GM06990 (cell line): ENCODE results near the gene LRP1B.

Source experiments
- DNase-seq: peaks from one replicate; pipeline ENCODE4 v3.0.0-alpha.2; 2011; ENCODE audit not compliant: insufficient read length; ENCODE audit errors: extremely low read depth
- H3K27me3 ChIP-seq: replicated peaks from 2 replicates; pipeline ENCODE4 v1.6.0; 2011; ENCODE audit warnings: low read length; ENCODE audit not compliant: control insufficient read depth, insufficient read depth
- H3K36me3 ChIP-seq: 2 replicates; pipeline ENCODE4 v1.5.1; 2011; ENCODE audit warnings: low read length; ENCODE audit not compliant: control insufficient read depth, insufficient read depth
- H3K4me3 ChIP-seq: replicated peaks from 2 replicates; pipeline ENCODE4 v1.5.1; 2011; ENCODE audit warnings: low read depth, mild to moderate bottlenecking, control low read depth, low read length
- TF ChIP-seq, protein P1 (sequence below): IDR thresholded peaks from 2 replicates; pipeline ENCODE4 v1.5.1; 2011; ENCODE audit warnings: low read length, control low read depth, mild to moderate bottlenecking, inconsistent platforms; ENCODE audit not compliant: insufficient read depth, poor library complexity, severe bottlenecking

Gene LRP1B

DNA sequence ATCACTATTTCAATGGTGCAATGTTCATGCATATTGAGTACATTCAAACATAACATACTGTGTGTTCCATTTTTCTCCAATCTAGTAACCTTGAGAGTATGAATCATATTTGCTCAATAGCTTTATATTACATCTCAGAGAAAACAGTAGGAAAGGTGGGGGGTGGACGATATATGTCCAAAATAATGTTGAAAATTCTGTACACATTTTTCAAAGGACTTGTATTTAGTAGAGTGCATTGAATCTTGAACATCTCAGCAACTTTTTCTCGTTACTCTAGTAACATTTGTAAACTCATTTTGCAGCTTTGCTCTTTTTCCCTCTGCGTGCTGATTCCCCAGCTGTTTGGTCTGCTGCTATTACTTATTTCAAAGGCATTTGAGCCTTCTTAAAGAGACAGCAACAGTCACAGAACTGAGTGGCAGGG, 1487.0 kb downstream of the LRP1B start:
- no peak overlapping the region for H3K4me3 ChIP-seq
- TF ChIP-seq, protein P1, sequence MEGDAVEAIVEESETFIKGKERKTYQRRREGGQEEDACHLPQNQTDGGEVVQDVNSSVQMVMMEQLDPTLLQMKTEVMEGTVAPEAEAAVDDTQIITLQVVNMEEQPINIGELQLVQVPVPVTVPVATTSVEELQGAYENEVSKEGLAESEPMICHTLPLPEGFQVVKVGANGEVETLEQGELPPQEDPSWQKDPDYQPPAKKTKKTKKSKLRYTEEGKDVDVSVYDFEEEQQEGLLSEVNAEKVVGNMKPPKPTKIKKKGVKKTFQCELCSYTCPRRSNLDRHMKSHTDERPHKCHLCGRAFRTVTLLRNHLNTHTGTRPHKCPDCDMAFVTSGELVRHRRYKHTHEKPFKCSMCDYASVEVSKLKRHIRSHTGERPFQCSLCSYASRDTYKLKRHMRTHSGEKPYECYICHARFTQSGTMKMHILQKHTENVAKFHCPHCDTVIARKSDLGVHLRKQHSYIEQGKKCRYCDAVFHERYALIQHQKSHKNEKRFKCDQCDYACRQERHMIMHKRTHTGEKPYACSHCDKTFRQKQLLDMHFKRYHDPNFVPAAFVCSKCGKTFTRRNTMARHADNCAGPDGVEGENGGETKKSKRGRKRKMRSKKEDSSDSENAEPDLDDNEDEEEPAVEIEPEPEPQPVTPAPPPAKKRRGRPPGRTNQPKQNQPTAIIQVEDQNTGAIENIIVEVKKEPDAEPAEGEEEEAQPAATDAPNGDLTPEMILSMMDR, result no peak
- no peaks in the 10 kb centered on the region for H3K36me3 ChIP-seq
- DNase-seq, result no peak
- no peaks in the 10 kb centered on the region for H3K27me3 ChIP-seq

DNA sequence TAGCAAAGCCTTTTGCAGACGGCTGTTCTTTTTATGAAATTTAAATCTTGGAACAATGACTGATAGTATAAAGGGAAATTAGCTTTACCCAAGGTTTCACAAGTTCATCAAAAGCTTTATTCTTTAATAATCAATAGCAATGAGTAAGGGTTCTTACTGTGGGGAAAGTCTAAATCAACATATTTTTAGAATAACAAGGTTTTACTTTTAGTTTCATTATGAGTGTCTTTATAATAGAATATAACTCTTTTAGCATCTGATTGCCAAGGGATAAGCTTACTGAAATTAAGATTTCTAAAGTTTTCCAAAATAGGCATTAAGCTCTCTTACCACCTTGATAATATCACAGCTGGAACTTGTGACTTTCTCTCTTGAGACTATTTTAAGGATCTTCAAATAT, 1489.7 kb downstream of the LRP1B start:
- TF ChIP-seq, protein P1, result no peak
- no peak overlapping the region for H3K4me3 ChIP-seq
- H3K27me3 ChIP-seq, result no peaks in the 10 kb centered on the region
- no peak for DNase-seq
- H3K36me3 ChIP-seq, result no peaks in the 10 kb centered on the region

DNA sequence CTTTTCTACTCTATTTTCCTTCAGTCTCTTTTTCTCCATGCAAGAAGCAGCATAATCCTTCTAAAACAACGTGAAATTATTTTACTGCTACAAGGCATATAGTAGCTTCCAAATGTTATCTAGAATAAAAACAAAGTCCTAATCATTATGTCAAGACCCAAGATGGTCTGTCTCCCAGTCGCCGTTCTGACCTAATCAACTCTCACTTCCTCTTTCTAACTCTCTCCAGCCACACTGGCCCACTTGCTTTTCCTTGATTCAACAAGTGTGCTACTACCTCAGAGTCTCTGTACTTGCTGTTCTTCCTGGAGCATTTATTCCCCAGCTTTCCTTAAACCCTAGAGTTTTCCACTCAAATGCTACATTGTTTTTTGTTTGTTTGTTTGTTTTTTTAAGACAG, 1491.2 kb downstream of the LRP1B start:
- TF ChIP-seq, protein P1, result no peak
- Histone ChIP-seq H3K27me3 (no peaks in the 10 kb centered on the region), H3K36me3 (no peaks in the 10 kb centered on the region), H3K4me3 (no peak overlapping the region)
- DNase-seq, result no peak

DNA sequence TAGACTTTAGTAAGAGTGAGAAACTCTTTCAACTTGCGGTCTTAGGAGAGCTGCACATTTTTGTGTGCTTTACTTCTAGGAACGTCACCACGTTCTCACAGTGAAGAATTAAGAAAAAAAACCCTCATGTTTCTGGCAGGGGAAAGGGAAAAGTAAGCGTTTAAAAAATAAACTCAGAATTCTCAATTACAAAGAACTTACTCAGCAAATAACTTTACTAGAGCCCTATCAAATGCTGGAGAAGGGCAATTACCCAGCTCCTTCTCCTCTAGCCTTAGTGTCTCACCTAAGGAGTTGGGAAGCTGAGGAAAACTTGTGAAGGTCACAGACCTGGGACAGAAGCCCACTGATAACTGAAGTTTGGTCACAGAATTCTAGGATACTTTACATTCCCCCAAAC, 1500.3 kb downstream of the LRP1B start:
- no peaks in the 10 kb centered on the region for H3K27me3 ChIP-seq
- TF ChIP-seq, protein P1, result no peak
- H3K36me3 ChIP-seq, result no peaks in the 10 kb centered on the region
- H3K4me3 ChIP-seq, result no peak overlapping the region
- DNase-seq, result no peak

DNA sequence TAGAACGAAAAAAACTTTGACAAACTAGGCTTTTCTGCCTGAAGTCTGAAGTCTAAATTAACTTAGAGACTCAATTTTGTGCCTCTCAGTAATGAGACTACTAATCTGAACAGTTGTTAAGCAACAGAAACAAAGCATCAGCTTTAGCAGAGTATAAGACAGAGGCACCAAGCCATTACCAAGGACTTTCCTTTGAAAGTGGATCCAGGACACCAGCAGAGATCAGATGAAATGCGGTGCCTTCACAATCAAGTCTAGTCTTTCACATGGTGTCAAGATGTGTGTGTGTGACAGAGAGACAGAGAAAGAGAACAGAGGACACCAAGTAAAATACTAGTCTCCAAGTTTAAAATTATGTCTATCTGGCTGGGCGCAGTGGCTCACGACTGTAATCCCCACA, 1502.9 kb downstream of the LRP1B start:
- TF ChIP-seq, protein P1, result no peak
- H3K4me3 ChIP-seq, result no peak overlapping the region
- no peaks in the 10 kb centered on the region for H3K36me3 ChIP-seq
- H3K27me3 ChIP-seq, result no peaks in the 10 kb centered on the region
- DNase-seq, result no peak

DNA sequence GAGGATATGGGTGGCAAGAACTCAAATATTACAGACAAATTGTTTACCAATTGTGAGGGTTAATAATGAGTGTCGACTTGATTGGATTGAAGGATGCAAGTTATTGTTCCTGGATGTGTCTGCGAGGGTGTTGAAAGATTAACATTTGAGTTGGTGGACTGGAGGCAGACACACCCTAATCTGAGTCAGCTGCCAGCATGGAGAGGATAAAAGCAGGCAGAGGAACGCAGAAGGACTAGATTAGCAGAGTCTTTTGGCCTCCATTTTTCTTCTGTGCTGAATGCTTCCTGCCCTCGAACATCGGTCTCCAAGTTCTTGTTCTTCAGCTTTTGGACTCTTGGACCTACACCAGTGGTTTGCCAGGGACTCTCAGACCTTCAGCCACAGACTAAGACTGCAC, 1503.7 kb downstream of the LRP1B start:
- Histone ChIP-seq H3K36me3 (no peaks in the 10 kb centered on the region), H3K4me3 (no peak overlapping the region), H3K27me3 (no peaks in the 10 kb centered on the region)
- TF ChIP-seq, protein P1, result no peak
- no peak for DNase-seq
